CD4-positive, CD25-positive, alpha-beta regulatory T cell (primary cell): Measurements from ENCODE around the gene SLC35G6. TPM values are rescaled to one million over a fixed set of nuclear protein-coding genes. Genes with fewer than 3 reads are reported as not detected.

Experiments used
- ATAC-seq, 2 donors: fragments of 150-1000 bp; cut with Tn5 transposase; one replicate each; pipeline ENCODE4 v1.10.0; 2021; ENCODE audit warnings: low read depth in 2 of 2, moderate number of reproducible peaks in 2 of 2, moderate library complexity in 1 of 2
- DNase-seq, 3 donors: peaks; one replicate each; pipeline versions ENCODE4 v3.0.0 to v3.0.0-alpha.2; 2012 to 2022; ENCODE audit warnings: mixed read lengths in 1 of 3
- H3K27ac ChIP-seq: one replicate; pipeline ENCODE4 v1.7.0; 2013; ENCODE audit warnings: mild to moderate bottlenecking, low read length; ENCODE audit not compliant: insufficient read depth, poor library complexity, severe bottlenecking
- H3K27me3 ChIP-seq: one replicate; pipeline ENCODE4 v1.7.0; 2013; ENCODE audit warnings: low read length; ENCODE audit not compliant: control insufficient read depth, insufficient read depth
- H3K36me3 ChIP-seq: one replicate; pipeline ENCODE4 v1.7.0; 2013; ENCODE audit warnings: mild to moderate bottlenecking, low read length, moderate library complexity; ENCODE audit not compliant: control insufficient read depth, insufficient read depth
- H3K4me1 ChIP-seq: 2 replicates; pipeline ENCODE4 v1.7.0; 2013; ENCODE audit warnings: mild to moderate bottlenecking, low read length; ENCODE audit not compliant: insufficient read depth, control insufficient read depth, poor library complexity, severe bottlenecking
- H3K4me3 ChIP-seq: one replicate; pipeline ENCODE4 v1.7.0; 2013; ENCODE audit warnings: low read depth, mild to moderate bottlenecking, low read length, moderate library complexity
- H3K9me3 ChIP-seq, 2 experiments: 1 replicate in 1 of 2; 2 replicates in 1 of 2; pipeline ENCODE4 v1.7.0; 2013; ENCODE audit warnings: low read length in 2 of 2, mild to moderate bottlenecking in 1 of 2, moderate library complexity in 1 of 2; ENCODE audit not compliant: control insufficient read depth in 2 of 2
- H3K27ac Mint-ChIP-seq, 3 donors: one replicate each; pipeline ENCODE4 v1.8.0; 2020 to 2022; ENCODE audit warnings: mild to moderate bottlenecking in 3 of 3, mixed read lengths in 3 of 3, moderate library complexity in 2 of 3
- H3K27me3 Mint-ChIP-seq: one replicate; pipeline ENCODE4 v1.8.0; 2022; ENCODE audit warnings: mild to moderate bottlenecking, mixed read lengths
- H3K36me3 Mint-ChIP-seq: one replicate; pipeline ENCODE4 v1.8.0; 2020; ENCODE audit warnings: mixed read lengths
- H3K4me1 Mint-ChIP-seq, 4 donors: one replicate each; pipeline ENCODE4 v1.8.0; 2020 to 2022; ENCODE audit warnings: mixed read lengths in 4 of 4, mild to moderate bottlenecking in 1 of 4
- H3K4me3 Mint-ChIP-seq, 4 donors: one replicate each; pipeline ENCODE4 v1.8.0; 2020 to 2022; ENCODE audit warnings: mild to moderate bottlenecking in 4 of 4, mixed read lengths in 4 of 4, moderate library complexity in 3 of 4
- H3K9me3 Mint-ChIP-seq, 7 donors: one replicate each; pipeline ENCODE4 v1.8.0; 2020 to 2022; ENCODE audit warnings: mixed read lengths in 7 of 7, mild to moderate bottlenecking in 3 of 7, moderate library complexity in 2 of 7
- polyA plus RNA-seq, 4 donors: library from polyadenylated mRNA; unstranded; fragments of 300-500 nt; fragmentation: Illumina TruSeq; gene quantifications; one replicate each; pipeline ENCODE4 v1.2.3, GENCODE V29; 2021
- total RNA-seq: library from RNA; stranded (reverse); gene quantifications from one replicate; pipeline ENCODE4 v1.2.3, GENCODE V29; 2022

Gene SLC35G6
- total and polyA plus RNA-seq, 5 donors from 2014 or later = not detected

DNA sequence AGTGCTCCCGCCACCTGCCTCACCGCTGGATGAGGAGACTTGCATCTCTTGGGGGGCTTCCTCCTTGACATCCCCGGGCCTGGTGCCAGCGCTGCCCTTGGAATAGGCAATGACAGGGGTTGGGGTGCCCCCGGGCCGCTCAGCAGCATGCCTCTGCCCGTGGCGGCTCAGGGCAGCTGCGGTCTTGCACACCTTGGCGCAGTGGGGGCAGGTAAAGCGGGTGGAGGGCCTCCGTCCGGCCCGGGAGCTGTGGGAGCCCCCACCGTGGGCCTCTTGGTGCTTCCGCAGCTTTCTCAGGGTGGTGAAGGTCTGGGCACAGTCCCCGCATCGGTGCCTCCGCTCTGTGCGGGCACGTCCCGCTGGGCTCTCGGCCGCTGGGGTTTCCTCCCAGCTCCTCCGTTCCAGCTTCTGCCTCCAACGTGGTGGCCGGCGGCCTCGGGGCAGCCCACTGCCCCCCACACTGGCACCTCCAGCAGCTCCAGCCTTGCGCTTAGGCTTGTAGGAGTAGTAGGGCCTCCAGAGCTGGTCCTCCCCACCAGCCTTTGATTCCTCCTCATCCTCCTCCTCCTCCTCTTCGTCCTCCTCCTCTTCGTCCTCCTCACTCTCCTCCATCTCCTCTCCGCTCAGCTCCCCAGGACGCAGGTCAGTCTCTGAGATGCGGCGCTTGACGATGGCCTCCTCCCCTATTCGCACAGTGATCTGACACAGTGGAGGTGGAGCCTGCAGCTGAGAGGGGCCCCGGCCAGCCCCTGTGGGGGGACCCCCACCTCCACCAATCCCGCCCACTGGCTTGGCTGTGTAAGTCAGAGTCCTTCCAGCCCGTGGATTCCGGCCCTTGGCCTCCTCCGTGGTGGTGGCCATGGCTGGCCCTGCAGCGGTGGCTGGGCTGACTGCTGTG lies 18.5 kb upstream of the SLC35G6 start:
- ATAC-seq = peak in 1 of 2 donors; percentile 19
- H3K27me3 Mint-ChIP-seq = no peaks in the 10 kb centered on the region

DNA sequence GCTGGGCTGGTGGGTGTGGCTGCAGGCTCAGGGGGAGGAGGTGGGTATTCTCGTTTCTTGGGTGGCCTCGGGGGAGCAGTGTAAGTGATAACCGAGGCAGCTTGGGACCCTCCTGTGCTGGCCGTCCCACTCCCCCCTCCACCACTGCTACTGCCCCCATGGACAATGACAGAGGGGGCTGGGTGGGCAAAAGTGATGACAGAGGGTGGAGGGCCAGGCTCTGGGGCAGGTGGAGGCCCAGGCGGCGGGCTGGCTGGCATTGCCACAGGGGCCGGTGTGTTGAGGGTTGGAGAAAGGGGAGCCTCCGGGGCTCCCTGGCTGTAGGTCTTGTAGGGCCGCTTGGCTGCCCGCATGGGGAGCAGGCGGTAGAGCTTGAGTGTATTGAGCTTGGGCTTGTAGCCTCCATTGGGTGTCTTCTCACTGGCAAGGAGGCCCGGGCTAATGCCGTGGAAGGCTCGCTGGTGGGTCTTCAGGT lies 17.8 kb upstream of the SLC35G6 start:
- peaks cover 7 to 18% (median 9%) of the 10 kb centered on the region in 4 donors for H3K4me1 Mint-ChIP-seq
- no peak overlapping the region for H3K27ac Mint-ChIP-seq
- no peaks in the 10 kb centered on the region for H3K27me3 Mint-ChIP-seq
- no peak for DNase-seq
- Histone ChIP-seq H3K27ac (no peak overlapping the region), H3K4me3 (no peak overlapping the region), H3K27me3 (no peaks in the 10 kb centered on the region), H3K4me1 (no peaks in the 10 kb centered on the region), H3K9me3 (no peaks in the 10 kb centered on the region), H3K36me3 (peaks cover 32% of the 10 kb centered on the region)
- no peak for ATAC-seq
- peaks cover 14% of the 10 kb centered on the region for H3K36me3 Mint-ChIP-seq
- H3K4me3 Mint-ChIP-seq = no peak overlapping the region
- H3K9me3 Mint-ChIP-seq = no peaks in the 10 kb centered on the region

More for the DNA sequence above, 18.5 kb upstream of the SLC35G6 start:
- H3K4me1 ChIP-seq = no peaks in the 10 kb centered on the region
- H3K4me3 ChIP-seq = no peak overlapping the region
- H3K4me1 Mint-ChIP-seq = peaks cover 7 to 16% (median 9%) of the 10 kb centered on the region in 4 donors
- no peak overlapping the region for H3K27ac ChIP-seq
- no peaks in the 10 kb centered on the region for H3K27me3 ChIP-seq
- H3K36me3 ChIP-seq = peaks cover 30% of the 10 kb centered on the region
- no peak overlapping the region for H3K27ac Mint-ChIP-seq
- H3K9me3 ChIP-seq = no peaks in the 10 kb centered on the region
- H3K4me3 Mint-ChIP-seq = no peak overlapping the region
- no peak for DNase-seq
- peaks cover 14% of the 10 kb centered on the region for H3K36me3 Mint-ChIP-seq
- H3K9me3 Mint-ChIP-seq = no peaks in the 10 kb centered on the region

DNA sequence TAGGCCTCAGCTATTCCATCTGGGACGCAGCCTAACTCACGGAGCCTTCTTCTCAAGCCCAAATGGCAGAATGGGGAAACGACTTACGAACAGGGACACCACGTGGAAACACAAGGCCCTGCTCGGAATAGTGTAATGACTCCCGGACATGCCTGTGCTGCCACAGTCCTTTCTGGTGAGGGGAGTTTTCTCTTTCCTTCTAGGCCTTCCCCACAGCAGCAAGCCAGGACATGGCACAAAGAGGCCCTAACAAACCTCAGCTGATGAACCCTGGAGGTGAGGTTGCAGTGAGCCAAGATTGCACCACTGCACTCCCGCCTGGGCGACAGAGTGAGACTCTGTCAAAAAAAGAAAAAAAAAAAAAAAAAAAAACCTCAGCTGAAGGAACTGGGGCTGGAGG lies 17.2 kb upstream of the SLC35G6 start:
- Mint-ChIP-seq H3K9me3 (no peaks in the 10 kb centered on the region), H3K4me1 (peaks cover 5 to 20% (median 9%) of the 10 kb centered on the region in 4 donors), H3K36me3 (peaks cover 14% of the 10 kb centered on the region), H3K27me3 (no peaks in the 10 kb centered on the region), H3K4me3 (no peak overlapping the region), H3K27ac (peak overlapping the region in 1 of 3 donors; percentile 83)
- DNase-seq (no peak), ATAC-seq (no peak)
- Histone ChIP-seq H3K4me3 (no peak overlapping the region), H3K27me3 (no peaks in the 10 kb centered on the region), H3K4me1 (no peaks in the 10 kb centered on the region), H3K9me3 (no peaks in the 10 kb centered on the region), H3K36me3 (peaks cover 36% of the 10 kb centered on the region), H3K27ac (no peak overlapping the region)

DNA sequence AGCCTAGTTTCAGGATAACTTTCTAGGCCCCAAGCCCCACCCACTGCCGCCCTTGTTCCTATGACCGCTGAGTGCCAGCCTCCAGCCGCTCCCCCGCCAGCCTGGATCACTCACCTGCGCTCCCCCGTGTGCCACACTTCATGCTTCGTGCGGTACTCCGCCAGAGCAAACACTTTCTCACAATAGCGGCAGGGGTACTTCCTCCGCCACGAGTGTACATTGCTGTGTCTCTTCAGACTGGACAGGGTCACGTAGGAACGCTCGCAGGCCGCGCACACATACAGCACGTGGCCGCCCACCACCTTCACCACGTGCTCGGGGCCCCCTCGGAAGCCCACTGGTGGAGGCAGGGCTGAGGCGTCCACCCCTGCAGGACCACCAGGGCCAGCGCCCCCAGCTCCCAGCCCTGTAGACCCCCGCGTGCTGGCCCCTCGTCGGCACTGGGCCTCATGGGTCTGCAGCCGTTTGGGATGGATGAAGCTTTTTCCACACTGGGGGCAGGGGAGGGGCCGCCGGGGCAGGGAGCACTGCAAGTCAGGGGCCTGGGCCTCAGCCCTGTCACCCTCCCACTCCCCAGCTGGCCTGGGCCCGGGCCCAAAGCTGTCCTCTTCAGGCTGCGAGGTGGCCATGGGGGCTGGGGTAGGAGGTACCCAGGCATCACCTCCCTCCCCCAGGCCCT lies 15.5 kb upstream of the SLC35G6 start:
- H3K27ac Mint-ChIP-seq = no peak overlapping the region
- H3K4me3 Mint-ChIP-seq = no peak overlapping the region
- Histone ChIP-seq H3K4me1 (no peaks in the 10 kb centered on the region), H3K9me3 (no peaks in the 10 kb centered on the region), H3K27me3 (no peaks in the 10 kb centered on the region), H3K27ac (no peak overlapping the region), H3K4me3 (no peak overlapping the region), H3K36me3 (peaks cover 36% of the 10 kb centered on the region)
- ATAC-seq = no peak
- H3K4me1 Mint-ChIP-seq = peaks cover 0 to 22% (median 2%) of the 10 kb centered on the region in 4 donors
- H3K27me3 Mint-ChIP-seq = no peaks in the 10 kb centered on the region
- no peaks in the 10 kb centered on the region for H3K9me3 Mint-ChIP-seq
- no peak for DNase-seq
- peaks cover 14% of the 10 kb centered on the region for H3K36me3 Mint-ChIP-seq

DNA sequence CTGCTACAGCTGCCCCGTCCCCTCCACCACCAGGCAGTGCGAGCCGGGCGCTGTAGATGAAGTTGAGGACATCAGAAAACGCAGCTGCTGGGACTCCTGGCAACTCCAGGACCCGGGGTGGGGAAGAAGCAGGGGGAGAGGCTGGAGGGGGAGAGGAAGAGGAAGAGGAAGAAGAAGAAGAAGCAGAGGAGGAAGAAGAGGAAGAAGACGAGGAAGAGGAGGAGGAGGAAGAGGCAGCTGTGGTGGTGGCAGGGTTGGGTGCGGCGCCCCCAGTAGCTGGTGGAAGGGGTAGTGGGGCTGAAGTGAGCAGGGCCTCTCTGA lies 15.0 kb upstream of the SLC35G6 start:
- DNase-seq (no peak), ATAC-seq (no peak)
- no peaks in the 10 kb centered on the region for H3K27me3 Mint-ChIP-seq
- H3K36me3 Mint-ChIP-seq = peaks cover 10% of the 10 kb centered on the region
- Histone ChIP-seq H3K4me3 (no peak overlapping the region), H3K36me3 (peaks cover 36% of the 10 kb centered on the region), H3K27me3 (no peaks in the 10 kb centered on the region), H3K9me3 (no peaks in the 10 kb centered on the region), H3K27ac (no peak overlapping the region), H3K4me1 (no peaks in the 10 kb centered on the region)
- no peak overlapping the region for H3K27ac Mint-ChIP-seq
- no peak overlapping the region for H3K4me3 Mint-ChIP-seq
- H3K4me1 Mint-ChIP-seq = peaks cover 0 to 25% (median 3%) of the 10 kb centered on the region in 4 donors
- H3K9me3 Mint-ChIP-seq = no peaks in the 10 kb centered on the region

DNA sequence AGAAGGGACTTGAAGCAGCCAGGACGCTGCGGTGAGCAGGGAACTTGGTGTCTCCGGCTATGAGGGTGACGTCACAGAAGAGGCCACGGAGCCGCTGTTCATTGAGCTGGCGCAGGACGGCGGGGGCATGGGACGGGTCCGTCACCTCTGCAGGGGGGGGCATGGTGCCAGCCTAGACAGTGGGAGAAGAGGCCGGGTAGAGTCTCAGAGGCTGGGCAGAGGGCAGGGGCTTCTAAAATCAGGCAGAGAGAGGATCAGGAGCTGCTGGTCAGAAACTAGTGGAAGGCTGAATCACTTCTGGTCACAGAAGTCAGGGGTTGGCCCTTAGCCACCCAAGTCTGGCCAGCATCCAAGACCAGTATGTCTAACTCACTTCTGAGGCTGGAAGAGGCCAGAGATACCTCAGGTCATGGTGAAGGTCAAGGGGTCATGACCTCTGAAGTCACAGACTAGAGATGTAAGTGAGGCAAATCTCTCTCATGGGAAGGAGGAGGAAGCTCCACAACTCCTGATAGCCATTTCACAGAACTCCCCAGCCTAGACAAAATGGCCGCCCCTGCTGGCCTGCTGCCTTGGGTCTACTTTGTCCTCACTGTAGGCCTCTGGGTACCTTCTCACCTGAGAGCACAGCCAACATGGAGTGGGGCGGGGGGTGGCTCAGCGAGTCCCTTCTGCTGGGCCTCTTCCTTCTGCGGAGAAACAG lies 14.5 kb upstream of the SLC35G6 start:
- Histone ChIP-seq H3K4me3 (no peak overlapping the region), H3K27ac (no peak overlapping the region), H3K4me1 (no peaks in the 10 kb centered on the region), H3K27me3 (no peaks in the 10 kb centered on the region), H3K9me3 (no peaks in the 10 kb centered on the region), H3K36me3 (peaks cover 36% of the 10 kb centered on the region)
- peak overlapping the region in 1 of 3 donors; percentile 75 for H3K27ac Mint-ChIP-seq
- H3K27me3 Mint-ChIP-seq = peaks cover 1% of the 10 kb centered on the region
- H3K9me3 Mint-ChIP-seq = no peaks in the 10 kb centered on the region
- H3K4me1 Mint-ChIP-seq = peaks cover 0 to 29% (median 8%) of the 10 kb centered on the region in 4 donors
- H3K36me3 Mint-ChIP-seq = peaks cover 8% of the 10 kb centered on the region
- ATAC-seq (peak in 1 of 2 donors; percentile 14), DNase-seq (no peak)
- H3K4me3 Mint-ChIP-seq = no peak overlapping the region

DNA sequence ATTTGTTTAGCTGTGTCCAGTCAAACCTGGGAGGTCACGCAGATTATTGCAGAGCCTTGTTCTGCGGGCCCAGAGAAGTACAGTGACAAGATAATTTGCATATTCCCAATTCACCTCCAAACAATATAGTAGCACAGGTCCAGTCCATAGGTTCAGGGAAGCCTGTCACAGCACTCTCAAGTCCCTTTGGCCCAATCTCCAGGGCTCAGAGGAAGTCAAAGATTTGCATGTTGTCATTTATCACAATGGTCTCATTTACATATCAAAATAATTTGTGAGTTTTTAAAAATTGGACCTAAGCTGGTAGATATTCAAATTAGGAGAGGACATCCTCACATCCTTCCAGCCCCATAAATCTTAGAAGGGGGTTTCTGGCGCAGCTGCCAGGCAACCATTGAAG lies 13.7 kb upstream of the SLC35G6 start:
- H3K4me1 Mint-ChIP-seq = peaks cover 0 to 36% (median 11%) of the 10 kb centered on the region in 4 donors
- H3K27me3 Mint-ChIP-seq = peaks cover 4% of the 10 kb centered on the region
- Histone ChIP-seq H3K27ac (no peak overlapping the region), H3K4me3 (no peak overlapping the region), H3K27me3 (no peaks in the 10 kb centered on the region), H3K36me3 (peaks cover 36% of the 10 kb centered on the region), H3K9me3 (no peaks in the 10 kb centered on the region), H3K4me1 (no peaks in the 10 kb centered on the region)
- no peak overlapping the region for H3K27ac Mint-ChIP-seq
- H3K4me3 Mint-ChIP-seq = no peak overlapping the region
- peaks cover 8% of the 10 kb centered on the region for H3K36me3 Mint-ChIP-seq
- no peaks in the 10 kb centered on the region for H3K9me3 Mint-ChIP-seq
- DNase-seq (no peak), ATAC-seq (no peak)
